Measurements from ENCODE around the gene MEFV. TPM values are rescaled to one million over a fixed set of nuclear protein-coding genes. Genes with fewer than 3 reads are reported as not detected.

MEFV gene
- total and polyA plus RNA-seq, 2 of the 13 experiments (the other 11 are each of a cell fraction or from before 2014, with no cell fraction given), result 0.22 TPM; not detected in 1

DNA sequence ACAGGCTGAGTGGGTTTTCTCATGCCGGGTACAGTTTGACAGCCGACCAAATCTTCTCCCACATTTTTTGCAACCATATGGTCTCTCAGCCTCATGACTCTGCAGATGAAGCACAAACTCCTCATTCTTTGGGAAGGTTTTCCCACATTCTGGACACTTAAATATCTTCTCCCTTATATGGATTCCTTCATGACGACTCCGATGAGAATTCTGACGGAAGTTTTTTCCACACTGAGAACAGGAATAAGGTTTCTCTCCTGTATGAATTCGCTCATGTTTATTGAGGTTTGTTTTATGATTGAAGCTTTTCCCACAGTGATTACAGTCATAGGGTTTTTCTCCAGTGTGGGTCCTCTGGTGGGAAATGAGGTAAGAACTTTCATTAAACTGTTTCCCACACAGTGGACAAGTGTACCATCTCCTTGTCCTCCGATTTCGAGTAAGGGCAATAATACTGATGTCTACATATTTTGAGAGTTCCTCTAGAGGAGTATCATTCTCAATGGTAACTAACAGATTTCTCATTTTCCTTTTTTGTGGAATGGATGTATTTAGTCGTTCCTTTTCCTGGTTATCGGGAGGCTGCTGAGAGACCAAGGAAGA is 32.4 kb downstream of the MEFV start (continued):
- TF ChIP-seq, protein P1, sequence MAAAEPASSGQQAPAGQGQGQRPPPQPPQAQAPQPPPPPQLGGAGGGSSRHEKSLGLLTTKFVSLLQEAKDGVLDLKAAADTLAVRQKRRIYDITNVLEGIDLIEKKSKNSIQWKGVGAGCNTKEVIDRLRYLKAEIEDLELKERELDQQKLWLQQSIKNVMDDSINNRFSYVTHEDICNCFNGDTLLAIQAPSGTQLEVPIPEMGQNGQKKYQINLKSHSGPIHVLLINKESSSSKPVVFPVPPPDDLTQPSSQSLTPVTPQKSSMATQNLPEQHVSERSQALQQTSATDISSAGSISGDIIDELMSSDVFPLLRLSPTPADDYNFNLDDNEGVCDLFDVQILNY (CRISPR knock-in tag; conservative IDR thresholded peaks at IDR 0.05), result no peak
- TF ChIP-seq ZNF24 (IDR thresholded peaks at IDR 0.05) (no peak), ZNF749 (CRISPR knock-in tag; IDR thresholded peaks at IDR 0.05; ENCODE audit: borderline replicate concordance) (no peak), GATAD1 (CRISPR knock-in tag; IDR thresholded peaks at IDR 0.05) (no peak)

GRCh38 chr16:3220839-3221238 is 35.6 kb downstream of the MEFV start:
- in situ Hi-C loops (cut with HindIII; ENCODE audit: extremely low pct_ligation_motif_present, low pct_unique_long_range_greater_than_20kb) (no loop called here), intact Hi-C loops (cut with micrococcal nuclease; ENCODE audit: unreplicated experiment) (no loop called here)
- H3K4me1 ChIP-seq (ENCODE audit: insufficient read depth, low read length), result peaks cover 33% of the 10 kb centered on the region
- DNase-seq (ENCODE audit: low spot score) (peak; percentile 50), FAIRE-seq (no peak), ATAC-seq (peak; percentile 65)
- H3K9ac ChIP-seq (ENCODE audit: insufficient read depth, low read depth, low read length), result no peak overlapping the region
- no peak overlapping the region for H2AFZ ChIP-seq (ENCODE audit: low read length)
- peaks cover 4 to 6% of the 10 kb centered on the region in 2 experiments; a peak in 2 of 5 replicates for H3K27me3 ChIP-seq (ENCODE audit: control insufficient read depth in 1 of 2, insufficient read depth in 2 of 2, low read length in 2 of 2)
- H3K4me2 ChIP-seq (ENCODE audit: low read depth, low read length), result no peak overlapping the region
- ChIA-PET CTCF (ENCODE audit: low intra/inter-chr PET ratio, low total read pairs) (no interaction called here), POLR2A (no interaction called here)
- H4K20me1 ChIP-seq (ENCODE audit: insufficient read depth, low read length), result no peaks in the 10 kb centered on the region
- no TSS peak for BruUV-seq (replicated peaks)
- no peaks in the 10 kb centered on the region for H3K9me3 ChIP-seq (ENCODE audit: low read length)
- H3K79me2 ChIP-seq (ENCODE audit: insufficient read depth, low read length), result no peaks in the 10 kb centered on the region
- 49% methylated on average over 10 of the region's 10 CpGs for WGBS (ENCODE audit: low lambda C conversion rate)
- H3K27ac ChIP-seq (ENCODE audit: extremely low read length, insufficient read depth, low read length), result peak overlapping the region; percentile 52
- H3K4me3 ChIP-seq (replicated peaks in 1 of 3; ENCODE audit: insufficient read depth in 1 of 3, low read depth in 2 of 3, low read length in 3 of 3), result no peak overlapping the region
- H3K36me3 ChIP-seq (replicated peaks in 1 of 2; ENCODE audit: control insufficient read depth in 1 of 2, insufficient read depth in 2 of 2, low read length in 2 of 2), result peaks cover 6 to 19% of the 10 kb centered on the region in 2 experiments
- TF ChIP-seq ESRRA (CRISPR knock-in tag; IDR thresholded peaks at IDR 0.05; ENCODE audit: low read depth), result no peak
- TF ChIP-seq REXO4 (CRISPR knock-in tag; IDR thresholded peaks at IDR 0.05; ENCODE audit: borderline replicate concordance), result no peak
- peak; percentile 56; the same call in 1 of the 2 replicates for TF ChIP-seq CEBPB (IDR thresholded peaks at IDR 0.05; ENCODE audit: borderline replicate concordance, low read depth, low read length)
- TF ChIP-seq ZNF317 (CRISPR knock-in tag; IDR thresholded peaks at IDR 0.05), result 0 out of 2 replicates have a peak, but pooled peaks have one; percentile 23
- no peak for TF ChIP-seq SP4 (CRISPR knock-in tag; IDR thresholded peaks at IDR 0.05)
- TF ChIP-seq CHD4 (IDR thresholded peaks at IDR 0.05; ENCODE audit: borderline replicate concordance, low read length), result no peak
- 0 out of 2 replicates have a peak, but pooled peaks have one; percentile 21 for TF ChIP-seq ZSCAN25 (CRISPR knock-in tag; IDR thresholded peaks at IDR 0.05)
- no peak for TF ChIP-seq E2F2 (CRISPR knock-in tag; IDR thresholded peaks at IDR 0.05; ENCODE audit: borderline replicate concordance)
- TF ChIP-seq, protein P2, sequence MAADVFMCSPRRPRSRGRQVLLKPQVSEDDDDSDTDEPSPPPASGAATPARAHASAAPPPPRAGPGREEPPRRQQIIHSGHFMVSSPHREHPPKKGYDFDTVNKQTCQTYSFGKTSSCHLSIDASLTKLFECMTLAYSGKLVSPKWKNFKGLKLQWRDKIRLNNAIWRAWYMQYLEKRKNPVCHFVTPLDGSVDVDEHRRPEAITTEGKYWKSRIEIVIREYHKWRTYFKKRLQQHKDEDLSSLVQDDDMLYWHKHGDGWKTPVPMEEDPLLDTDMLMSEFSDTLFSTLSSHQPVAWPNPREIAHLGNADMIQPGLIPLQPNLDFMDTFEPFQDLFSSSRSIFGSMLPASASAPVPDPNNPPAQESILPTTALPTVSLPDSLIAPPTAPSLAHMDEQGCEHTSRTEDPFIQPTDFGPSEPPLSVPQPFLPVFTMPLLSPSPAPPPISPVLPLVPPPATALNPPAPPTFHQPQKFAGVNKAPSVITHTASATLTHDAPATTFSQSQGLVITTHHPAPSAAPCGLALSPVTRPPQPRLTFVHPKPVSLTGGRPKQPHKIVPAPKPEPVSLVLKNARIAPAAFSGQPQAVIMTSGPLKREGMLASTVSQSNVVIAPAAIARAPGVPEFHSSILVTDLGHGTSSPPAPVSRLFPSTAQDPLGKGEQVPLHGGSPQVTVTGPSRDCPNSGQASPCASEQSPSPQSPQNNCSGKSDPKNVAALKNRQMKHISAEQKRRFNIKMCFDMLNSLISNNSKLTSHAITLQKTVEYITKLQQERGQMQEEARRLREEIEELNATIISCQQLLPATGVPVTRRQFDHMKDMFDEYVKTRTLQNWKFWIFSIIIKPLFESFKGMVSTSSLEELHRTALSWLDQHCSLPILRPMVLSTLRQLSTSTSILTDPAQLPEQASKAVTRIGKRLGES (CRISPR knock-in tag; IDR thresholded peaks at IDR 0.05; ENCODE audit: borderline replicate concordance), result no peak
- no peak for TF ChIP-seq ZNF724P (CRISPR knock-in tag; IDR thresholded peaks at IDR 0.05; ENCODE audit: borderline replicate concordance)
- TF ChIP-seq SSRP1 (CRISPR knock-in tag; IDR thresholded peaks at IDR 0.05), result no peak
- no peak for TF ChIP-seq JARID2 (CRISPR knock-in tag; IDR thresholded peaks at IDR 0.05; ENCODE audit: insufficient replicate concordance)
- TF ChIP-seq CAMTA2 (CRISPR knock-in tag; IDR thresholded peaks at IDR 0.05; ENCODE audit: borderline replicate concordance), result no peak
- no peak for TF ChIP-seq RARA (CRISPR knock-in tag; IDR thresholded peaks at IDR 0.05)
